Loucy (cell line): ENCODE data around the gene THAP7.

Source experiments
- CTCF ChIP-seq: fragments of 200-600 bp; sonication (generic); conservative IDR thresholded peaks from 2 replicates; pipeline ENCODE4 v1.5.1; 2014; ENCODE audit warnings: mild to moderate bottlenecking, antibody characterized with exemption, low read length
- EZH2phosphoT487 ChIP-seq: fragments of 200-600 bp; IDR thresholded peaks from 2 replicates; pipeline ENCODE4 v1.6.1; 2018; ENCODE audit warnings: antibody characterized with exemption, mild to moderate bottlenecking, moderate library complexity, borderline replicate concordance

- no peak for TF ChIP-seq CTCF
- no peak for TF ChIP-seq EZH2phosphoT487
These were observed 26.6 kb upstream of the THAP7 start for GRCh38 chr22:21028277-21029251.
